ENCODE measurements around the gene HAP1.

DNA sequence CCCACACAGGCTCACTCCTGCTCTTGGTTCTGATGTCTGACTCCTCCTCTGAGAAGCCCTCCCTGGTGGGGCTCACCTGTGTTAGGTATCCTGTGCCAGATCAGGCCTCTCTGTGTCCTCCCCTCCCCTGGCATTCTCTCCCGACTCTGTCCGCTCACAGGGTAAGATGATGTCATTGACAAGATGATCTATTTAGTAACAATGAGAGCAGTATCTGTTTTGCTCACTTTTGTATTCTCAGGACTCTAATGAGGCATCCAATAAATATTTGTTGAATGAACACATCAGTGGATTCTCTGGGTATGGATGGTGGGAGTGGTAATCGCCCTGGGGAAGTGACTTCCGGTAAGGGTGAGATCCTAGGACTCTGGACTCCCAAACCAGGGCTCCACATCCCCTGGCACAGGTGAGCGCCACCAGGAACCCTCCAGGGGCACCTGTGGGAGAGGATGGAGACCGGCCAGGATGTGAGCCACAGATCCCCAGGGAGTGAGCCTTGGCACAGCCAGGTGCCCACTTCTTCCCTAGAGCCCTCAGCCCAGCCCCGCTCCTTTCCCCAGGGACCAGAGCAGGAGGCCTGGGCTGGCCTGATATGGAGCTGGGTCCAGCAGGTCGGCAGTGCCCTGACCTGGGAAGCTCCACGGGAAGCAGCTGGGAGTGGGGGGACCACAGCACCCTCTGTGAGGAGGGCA lies 5.4 kb upstream of the HAP1 start:
- TF ChIP-seq, protein P1, sequence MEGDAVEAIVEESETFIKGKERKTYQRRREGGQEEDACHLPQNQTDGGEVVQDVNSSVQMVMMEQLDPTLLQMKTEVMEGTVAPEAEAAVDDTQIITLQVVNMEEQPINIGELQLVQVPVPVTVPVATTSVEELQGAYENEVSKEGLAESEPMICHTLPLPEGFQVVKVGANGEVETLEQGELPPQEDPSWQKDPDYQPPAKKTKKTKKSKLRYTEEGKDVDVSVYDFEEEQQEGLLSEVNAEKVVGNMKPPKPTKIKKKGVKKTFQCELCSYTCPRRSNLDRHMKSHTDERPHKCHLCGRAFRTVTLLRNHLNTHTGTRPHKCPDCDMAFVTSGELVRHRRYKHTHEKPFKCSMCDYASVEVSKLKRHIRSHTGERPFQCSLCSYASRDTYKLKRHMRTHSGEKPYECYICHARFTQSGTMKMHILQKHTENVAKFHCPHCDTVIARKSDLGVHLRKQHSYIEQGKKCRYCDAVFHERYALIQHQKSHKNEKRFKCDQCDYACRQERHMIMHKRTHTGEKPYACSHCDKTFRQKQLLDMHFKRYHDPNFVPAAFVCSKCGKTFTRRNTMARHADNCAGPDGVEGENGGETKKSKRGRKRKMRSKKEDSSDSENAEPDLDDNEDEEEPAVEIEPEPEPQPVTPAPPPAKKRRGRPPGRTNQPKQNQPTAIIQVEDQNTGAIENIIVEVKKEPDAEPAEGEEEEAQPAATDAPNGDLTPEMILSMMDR (IDR thresholded peaks at IDR 0.05), result no peak
- TF ChIP-seq POLR2A (IDR thresholded peaks at IDR 0.05), result no peak

Measured in esophagus squamous epithelium (tissue), 4 donors.